HepG2 (cell line): ENCODE results near the gene ZNF629. TPM values are rescaled to one million over a fixed set of nuclear protein-coding genes. Genes with fewer than 3 reads are reported as not detected.

Experiments
- ARID2 ChIP-seq: sonication (generic); formaldehyde crosslinking; IDR thresholded peaks from 2 replicates; pipeline ENCODE4 v1.8.1; 2022; ENCODE audit warnings: mild to moderate bottlenecking, missing genetic modification reagents, borderline replicate concordance
- CC2D1A ChIP-seq: sonication (generic); formaldehyde crosslinking; IDR thresholded peaks from 2 replicates; pipeline ENCODE4 v1.8.1; 2023; ENCODE audit warnings: mild to moderate bottlenecking, missing genetic modification reagents
- DRAP1 ChIP-seq: IDR thresholded peaks from 2 replicates; pipeline ENCODE4 v1.6.1; 2016; ENCODE audit warnings: missing genetic modification reagents, missing compliant biosample characterization
- HHEX ChIP-seq: IDR thresholded peaks from 2 replicates; pipeline ENCODE4 v1.6.1; 2016; ENCODE audit warnings: control low read depth
- HMG20B ChIP-seq: conservative IDR thresholded peaks from 2 replicates; pipeline ENCODE4 v1.6.1; 2016; ENCODE audit warnings: missing genetic modification reagents, missing compliant biosample characterization
- IKZF5 ChIP-seq: IDR thresholded peaks from 2 replicates; pipeline ENCODE4 v1.6.1; 2018; ENCODE audit warnings: missing genetic modification reagents, mild to moderate bottlenecking, missing compliant biosample characterization
- IRF2 ChIP-seq: IDR thresholded peaks from 2 replicates; pipeline ENCODE4 v1.6.1; 2018; ENCODE audit warnings: missing genetic modification reagents, missing compliant biosample characterization
- KDM5A ChIP-seq: fragments of 200-600 bp; sonication (generic); IDR thresholded peaks from 2 replicates; pipeline ENCODE4 v1.7.0; 2018; ENCODE audit warnings: antibody characterized with exemption, mild to moderate bottlenecking, low read length, borderline replicate concordance
- RARA ChIP-seq: IDR thresholded peaks from 2 replicates; pipeline ENCODE4 v1.6.1; 2016; ENCODE audit warnings: missing genetic modification reagents, missing compliant biosample characterization
- SKI ChIP-seq: fragments of 450-650 bp; IDR thresholded peaks from one replicate; pipeline ENCODE4 v1.6.1; 2018; ENCODE audit warnings: mild to moderate bottlenecking; ENCODE audit not compliant: partially characterized antibody
- SNAPC5 ChIP-seq: sonication (generic); formaldehyde crosslinking; IDR thresholded peaks from 2 replicates; pipeline ENCODE4 v1.8.1; 2023; ENCODE audit warnings: mild to moderate bottlenecking, missing genetic modification reagents, borderline replicate concordance
- ZFYVE20 ChIP-seq: sonication (generic); formaldehyde crosslinking; IDR thresholded peaks from 2 replicates; pipeline ENCODE4 v1.8.0; 2023; ENCODE audit warnings: low read depth, mild to moderate bottlenecking, moderate library complexity, missing genetic modification reagents, borderline replicate concordance
- ZNF124 ChIP-seq: sonication (generic); formaldehyde crosslinking; IDR thresholded peaks from 2 replicates; pipeline ENCODE4 v1.4.0; 2020; ENCODE audit warnings: missing genetic modification reagents
- ZNF180 ChIP-seq: sonication (generic); formaldehyde crosslinking; IDR thresholded peaks from 2 replicates; pipeline ENCODE4 v1.4.0; 2020; ENCODE audit warnings: low read depth, missing genetic modification reagents, borderline replicate concordance
- ZNF251 ChIP-seq: sonication (generic); formaldehyde crosslinking; IDR thresholded peaks from 2 replicates; pipeline ENCODE4 v1.9.0; 2021; ENCODE audit warnings: mild to moderate bottlenecking, missing genetic modification reagents
- ZNF468 ChIP-seq: sonication (generic); formaldehyde crosslinking; IDR thresholded peaks from 2 replicates; pipeline ENCODE4 v1.8.0; 2022; ENCODE audit warnings: mild to moderate bottlenecking, moderate library complexity, missing genetic modification reagents
- ZNF614 ChIP-seq: IDR thresholded peaks from 2 replicates; pipeline ENCODE4 v1.6.1; 2018; ENCODE audit warnings: missing biosample characterization, missing genetic modification reagents, inconsistent platforms, borderline replicate concordance
- ZNF615 ChIP-seq: sonication (generic); formaldehyde crosslinking; IDR thresholded peaks from 2 replicates; pipeline ENCODE4 v1.5.0; 2020; ENCODE audit warnings: mild to moderate bottlenecking, missing genetic modification reagents, borderline replicate concordance
- ZNF746 ChIP-seq: sonication (generic); formaldehyde crosslinking; IDR thresholded peaks from 2 replicates; pipeline ENCODE4 v1.8.0; 2022; ENCODE audit warnings: mild to moderate bottlenecking, missing genetic modification reagents
- ZNF773 ChIP-seq: sonication (generic); formaldehyde crosslinking; IDR thresholded peaks from 2 replicates; pipeline ENCODE4 v1.4.0; 2020; ENCODE audit warnings: missing genetic modification reagents, borderline replicate concordance
- polyA plus RNA-seq, 8 experiments: library from polyadenylated mRNA; depleted of rRNA in 3 of 8; stranded (reverse) in 7 of 8; unstranded in 1 of 8; fragments of >200 nt; fragmentation: Illumina TruSeq in 4 of 8; extraction: Trizol in 4 of 8; gene quantifications; 2 replicates each; pipeline versions ENCODE4 v1.2.1 to v1.2.3, GENCODE V29; 2011 to 2016; ENCODE audit warnings: low read depth in 4 of 8, missing spikeins in 1 of 8, mixed read lengths in 1 of 8; ENCODE audit not compliant: insufficient read depth in 1 of 8
- total RNA-seq, 5 experiments: library from RNA; depleted of rRNA; stranded (reverse); fragments of >200 nt; fragmentation: Illumina TruSeq; extraction: Trizol; gene quantifications; 2 replicates each; pipeline ENCODE4 v1.2.3, GENCODE V29; 2016; ENCODE audit warnings: low read depth in 1 of 5
- TF ChIP-seq, protein P1 (sequence below): sonication (generic); formaldehyde crosslinking; IDR thresholded peaks from 2 replicates; pipeline ENCODE4 v1.4.0; 2020; ENCODE audit warnings: mild to moderate bottlenecking, missing genetic modification reagents, borderline replicate concordance

The ZNF629 gene
- total and polyA plus RNA-seq, 2 of the 13 experiments (the other 11 are each of a cell fraction or from before 2014, with no cell fraction given), result 6.1 to 16.5 TPM

GRCh38 chr16:30805370-30806169 is 18.6 kb upstream of the ZNF629 start (continued):
- TF ChIP-seq CC2D1A (0 out of 2 replicates have a peak, but pooled peaks have one; percentile 78), ZNF746 (CRISPR knock-in tag) (peak; percentile 83; the same call in 1 of the 2 replicates), HHEX (CRISPR knock-in tag) (no peak), ZNF614 (CRISPR knock-in tag) (peak; percentile 83), HMG20B (CRISPR knock-in tag) (peak; percentile 58), ZNF251 (CRISPR knock-in tag) (0 out of 2 replicates have a peak, but pooled peaks have one; percentile 19), SKI (peak; percentile 76), KDM5A (no peak; the same call in 1 of the 2 replicates), IRF2 (CRISPR knock-in tag) (peak; percentile 95), ZNF180 (CRISPR knock-in tag) (no peak; the same call in 1 of the 2 replicates), ZNF468 (CRISPR knock-in tag) (no peak), ZNF615 (CRISPR knock-in tag) (peak; percentile 97), RARA (CRISPR knock-in tag) (peak; percentile 81), DRAP1 (CRISPR knock-in tag) (peak; percentile 86), ARID2 (CRISPR knock-in tag) (no peak), SNAPC5 (CRISPR knock-in tag) (no peak; the same call in 1 of the 2 replicates), IKZF5 (peak; percentile 94), ZNF773 (CRISPR knock-in tag) (no peak), ZNF124 (CRISPR knock-in tag) (peak; percentile 98), ZFYVE20 (CRISPR knock-in tag) (0 out of 2 replicates have a peak, but pooled peaks have one; percentile 71)
- TF ChIP-seq, protein P1, sequence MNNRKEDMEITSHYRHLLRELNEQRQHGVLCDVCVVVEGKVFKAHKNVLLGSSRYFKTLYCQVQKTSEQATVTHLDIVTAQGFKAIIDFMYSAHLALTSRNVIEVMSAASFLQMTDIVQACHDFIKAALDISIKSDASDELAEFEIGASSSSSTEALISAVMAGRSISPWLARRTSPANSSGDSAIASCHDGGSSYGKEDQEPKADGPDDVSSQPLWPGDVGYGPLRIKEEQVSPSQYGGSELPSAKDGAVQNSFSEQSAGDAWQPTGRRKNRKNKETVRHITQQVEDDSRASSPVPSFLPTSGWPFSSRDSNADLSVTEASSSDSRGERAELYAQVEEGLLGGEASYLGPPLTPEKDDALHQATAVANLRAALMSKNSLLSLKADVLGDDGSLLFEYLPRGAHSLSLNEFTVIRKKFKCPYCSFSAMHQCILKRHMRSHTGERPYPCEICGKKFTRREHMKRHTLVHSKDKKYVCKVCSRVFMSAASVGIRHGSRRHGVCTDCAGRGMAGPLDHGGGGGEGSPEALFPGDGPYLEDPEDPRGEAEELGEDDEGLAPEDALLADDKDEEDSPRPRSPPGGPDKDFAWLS (CRISPR knock-in tag), result no peak; the same call in 1 of the 2 replicates
